ENCODE measurements around the gene HEATR1.
"Not testable (repeated sequence)": the region's sequence is repeated elsewhere in the genome, so short reads cannot be mapped to it uniquely, and the experiment has no call there.

The HEATR1 gene

GRCh38 chr1:236504338-236504737, 100.0 kb downstream of the HEATR1 start:
- not testable (repeated sequence) for H2BK15ac ChIP-seq (replicated peaks; ENCODE audit: low read depth); H3K4me3 ChIP-seq (ENCODE audit: low read length); H3K79me1 ChIP-seq (ENCODE audit: low read length); H3K18ac ChIP-seq (ENCODE audit: low read length); H3K79me2 ChIP-seq (ENCODE audit: control insufficient read depth, insufficient read depth, low read length); H3K36me3 ChIP-seq (ENCODE audit: control insufficient read depth, insufficient read depth, low read length); H3K56ac ChIP-seq (ENCODE audit: low read length); H2AK5ac ChIP-seq (ENCODE audit: low read length); H4K8ac ChIP-seq (ENCODE audit: low read depth, low read length); H3K27me3 ChIP-seq (ENCODE audit: insufficient read depth, low read length, poor library complexity); H2BK120ac ChIP-seq (ENCODE audit: low read depth, low read length); H3K4me1 ChIP-seq (ENCODE audit: control insufficient read depth, low read depth, low read length); H3K27ac ChIP-seq (ENCODE audit: low read depth, low read length); H3K4ac ChIP-seq (ENCODE audit: low read depth, low read length); DNase-seq; H3K4me2 ChIP-seq (ENCODE audit: low read length); H3K23ac ChIP-seq (ENCODE audit: low read length); H3K9ac ChIP-seq (ENCODE audit: low read length); H4K5ac ChIP-seq (ENCODE audit: low read length); H2BK5ac ChIP-seq (ENCODE audit: low read length)
- WGBS (ENCODE audit: extremely low coverage, insufficient coverage, low lambda C conversion rate) = no CpG with 5 or more reads among the region's 3 CpGs

GRCh38 chr1:236502972-236503639, 101.2 kb downstream of the HEATR1 start:
- WGBS (ENCODE audit: extremely low coverage, insufficient coverage, low lambda C conversion rate) = no CpG with 5 or more reads among the region's 15 CpGs
- H3K79me2 ChIP-seq (ENCODE audit: control insufficient read depth, insufficient read depth, low read length) = no peaks in the 10 kb centered on the region

GRCh38 chr1:236502579-236502971, 101.7 kb downstream of the HEATR1 start:
- no peak overlapping the region for H3K27ac ChIP-seq (ENCODE audit: low read depth, low read length)
- H2BK5ac ChIP-seq (ENCODE audit: low read length) = no peak overlapping the region
- no peak overlapping the region for H2AK5ac ChIP-seq (ENCODE audit: low read length)
- DNase-seq = peak; percentile 63
- WGBS (ENCODE audit: extremely low coverage, insufficient coverage, low lambda C conversion rate) = no CpG with 5 or more reads among the region's 2 CpGs
- H3K36me3 ChIP-seq (ENCODE audit: control insufficient read depth, insufficient read depth, low read length) = no peaks in the 10 kb centered on the region
- no peaks in the 10 kb centered on the region for H3K79me2 ChIP-seq (ENCODE audit: control insufficient read depth, insufficient read depth, low read length)
- no peak overlapping the region for H3K9ac ChIP-seq (ENCODE audit: low read length)
- no peak overlapping the region for H2BK120ac ChIP-seq (ENCODE audit: low read depth, low read length)
- H3K79me1 ChIP-seq (ENCODE audit: low read length) = no peaks in the 10 kb centered on the region
- H3K4me2 ChIP-seq (ENCODE audit: low read length) = no peak overlapping the region
- no peak overlapping the region for H3K4me3 ChIP-seq (ENCODE audit: low read length)
- H3K56ac ChIP-seq (ENCODE audit: low read length) = no peak overlapping the region
- no peak overlapping the region for H2BK15ac ChIP-seq (replicated peaks; ENCODE audit: low read depth)
- no peak overlapping the region for H3K23ac ChIP-seq (ENCODE audit: low read length)
- no peaks in the 10 kb centered on the region for H3K4me1 ChIP-seq (ENCODE audit: control insufficient read depth, low read depth, low read length)
- H3K27me3 ChIP-seq (ENCODE audit: insufficient read depth, low read length, poor library complexity) = no peaks in the 10 kb centered on the region
- H3K4ac ChIP-seq (ENCODE audit: low read depth, low read length) = no peak overlapping the region
- H3K18ac ChIP-seq (ENCODE audit: low read length) = no peak overlapping the region
- H4K8ac ChIP-seq (ENCODE audit: low read depth, low read length) = no peak overlapping the region
- no peak overlapping the region for H4K5ac ChIP-seq (ENCODE audit: low read length)

More at GRCh38 chr1:236502972-236503639, 101.2 kb downstream of the HEATR1 start:
- no peak overlapping the region for H3K4me3 ChIP-seq (ENCODE audit: low read length)
- H4K8ac ChIP-seq (ENCODE audit: low read depth, low read length) = peak overlapping the region; percentile 78
- H3K27ac ChIP-seq (ENCODE audit: low read depth, low read length) = peak overlapping the region; percentile 71
- no peak overlapping the region for H2BK5ac ChIP-seq (ENCODE audit: low read length)
- no peaks in the 10 kb centered on the region for H3K4me1 ChIP-seq (ENCODE audit: control insufficient read depth, low read depth, low read length)
- peak overlapping the region; percentile 43 for H3K4me2 ChIP-seq (ENCODE audit: low read length)
- peak overlapping the region; percentile 46 for H3K9ac ChIP-seq (ENCODE audit: low read length)
- no peaks in the 10 kb centered on the region for H3K36me3 ChIP-seq (ENCODE audit: control insufficient read depth, insufficient read depth, low read length)
- H4K5ac ChIP-seq (ENCODE audit: low read length) = no peak overlapping the region
- H2BK120ac ChIP-seq (ENCODE audit: low read depth, low read length) = no peak overlapping the region
- H3K4ac ChIP-seq (ENCODE audit: low read depth, low read length) = no peak overlapping the region
- peak; percentile 91 for DNase-seq
- no peaks in the 10 kb centered on the region for H3K27me3 ChIP-seq (ENCODE audit: insufficient read depth, low read length, poor library complexity)
- H2AK5ac ChIP-seq (ENCODE audit: low read length) = no peak overlapping the region
- H3K56ac ChIP-seq (ENCODE audit: low read length) = peak overlapping the region; percentile 19
- H3K79me1 ChIP-seq (ENCODE audit: low read length) = no peaks in the 10 kb centered on the region
- no peak overlapping the region for H2BK15ac ChIP-seq (replicated peaks; ENCODE audit: low read depth)
- peak overlapping the region; percentile 87 for H3K18ac ChIP-seq (ENCODE audit: low read length)
- no peak overlapping the region for H3K23ac ChIP-seq (ENCODE audit: low read length)

- H2BK15ac ChIP-seq (replicated peaks; ENCODE audit: low read depth) = no peak overlapping the region
- no peak overlapping the region for H3K27ac ChIP-seq (ENCODE audit: low read depth, low read length)
- no peaks in the 10 kb centered on the region for H3K4me1 ChIP-seq (ENCODE audit: control insufficient read depth, low read depth, low read length)
- H2AK5ac ChIP-seq (ENCODE audit: low read length) = no peak overlapping the region
- H3K23ac ChIP-seq (ENCODE audit: low read length) = no peak overlapping the region
- H3K4me2 ChIP-seq (ENCODE audit: low read length) = no peak overlapping the region
- no peak overlapping the region for H4K8ac ChIP-seq (ENCODE audit: low read depth, low read length)
- no peak overlapping the region for H2BK5ac ChIP-seq (ENCODE audit: low read length)
- no peaks in the 10 kb centered on the region for H3K79me2 ChIP-seq (ENCODE audit: control insufficient read depth, insufficient read depth, low read length)
- no peak overlapping the region for H3K18ac ChIP-seq (ENCODE audit: low read length)
- no peaks in the 10 kb centered on the region for H3K36me3 ChIP-seq (ENCODE audit: control insufficient read depth, insufficient read depth, low read length)
- H3K4ac ChIP-seq (ENCODE audit: low read depth, low read length) = no peak overlapping the region
- WGBS (ENCODE audit: extremely low coverage, insufficient coverage, low lambda C conversion rate) = no CpG with 5 or more reads among the region's 6 CpGs
- H3K56ac ChIP-seq (ENCODE audit: low read length) = no peak overlapping the region
- no peak overlapping the region for H2BK120ac ChIP-seq (ENCODE audit: low read depth, low read length)
- H3K9ac ChIP-seq (ENCODE audit: low read length) = no peak overlapping the region
- no peaks in the 10 kb centered on the region for H3K79me1 ChIP-seq (ENCODE audit: low read length)
- no peak for DNase-seq
- no peak overlapping the region for H4K5ac ChIP-seq (ENCODE audit: low read length)
- no peaks in the 10 kb centered on the region for H3K27me3 ChIP-seq (ENCODE audit: insufficient read depth, low read length, poor library complexity)
- H3K4me3 ChIP-seq (ENCODE audit: low read length) = no peak overlapping the region
These were observed 103.2 kb downstream of the HEATR1 start for GRCh38 chr1:236501093-236501492.

Measured in mesendoderm (in vitro differentiated cells).